GM18517 (cell line): ENCODE measurements around the gene BCHE.
A peak's percentile ranks its signal among the peaks of the same experiment; 100 is the strongest.

ENCODE experiments used
- ATAC-seq: cut with Tn5 transposase; IDR thresholded peaks from one replicate; pipeline ENCODE4 v1.9.1; 2021; ENCODE audit warnings: mild to moderate bottlenecking, moderate library complexity; ENCODE audit not compliant: unreplicated experiment

BCHE gene

DNA sequence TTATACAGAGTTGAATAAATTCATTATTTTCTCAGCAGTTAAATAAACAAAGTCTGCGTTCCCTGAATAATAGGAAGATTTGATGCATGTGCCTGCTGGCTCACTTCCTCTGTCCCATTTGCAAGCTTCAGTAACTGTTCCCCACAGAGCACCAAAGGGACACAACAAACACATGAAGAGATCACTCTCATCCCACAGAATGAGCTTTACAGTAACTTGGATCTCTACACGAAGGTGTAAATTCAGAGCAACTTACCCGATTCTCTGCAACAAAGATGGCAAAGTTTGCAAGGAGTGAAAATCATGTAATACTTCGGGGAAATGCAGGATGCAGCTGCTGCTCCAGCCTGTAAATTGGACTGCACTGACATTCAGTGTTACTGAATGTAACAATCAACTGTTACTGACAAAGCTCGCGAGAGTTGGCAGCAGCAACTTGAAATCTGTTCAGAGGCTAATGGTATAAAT, at the start of gene BCHE:
TSS of gene BCHE (minus strand) at position 366 of the 468 bp plus-strand sequence. CDS start 6,390 bp downstream, outside the sequence.
- no peak for ATAC-seq

DNA sequence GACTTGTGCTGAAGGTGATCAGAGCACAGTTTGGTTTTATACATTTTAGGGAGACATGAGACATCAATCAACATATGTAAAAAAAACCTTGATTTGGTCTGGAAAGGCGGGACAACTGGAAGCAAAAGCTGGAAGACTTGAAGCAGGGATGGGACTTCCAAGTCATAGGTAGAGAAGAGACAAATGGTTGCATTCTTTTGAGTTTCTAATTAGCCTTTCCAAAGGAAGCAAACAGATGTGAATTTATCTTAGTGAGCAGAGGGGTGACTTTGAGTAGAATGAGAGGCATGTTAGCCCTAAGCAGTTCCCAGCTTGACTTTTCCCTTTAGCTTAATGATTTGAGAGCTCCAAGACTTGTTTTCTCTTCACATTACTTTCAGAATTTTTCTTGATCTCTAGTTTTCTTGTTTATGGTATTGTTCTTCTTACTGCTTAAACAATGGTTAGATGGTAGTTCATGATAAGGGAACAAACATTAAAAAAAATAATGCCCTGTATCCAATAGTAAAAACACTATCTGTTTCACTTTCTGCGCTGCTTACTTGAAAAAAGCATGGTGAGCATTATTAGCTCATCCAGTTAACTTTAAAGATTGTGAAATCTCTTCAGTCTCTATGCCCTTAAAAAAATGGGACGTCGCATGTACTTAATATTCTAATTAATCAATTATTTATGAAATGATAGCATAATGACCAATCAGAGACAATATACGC, 48.5 kb upstream of the BCHE start:
- no peak for ATAC-seq

DNA sequence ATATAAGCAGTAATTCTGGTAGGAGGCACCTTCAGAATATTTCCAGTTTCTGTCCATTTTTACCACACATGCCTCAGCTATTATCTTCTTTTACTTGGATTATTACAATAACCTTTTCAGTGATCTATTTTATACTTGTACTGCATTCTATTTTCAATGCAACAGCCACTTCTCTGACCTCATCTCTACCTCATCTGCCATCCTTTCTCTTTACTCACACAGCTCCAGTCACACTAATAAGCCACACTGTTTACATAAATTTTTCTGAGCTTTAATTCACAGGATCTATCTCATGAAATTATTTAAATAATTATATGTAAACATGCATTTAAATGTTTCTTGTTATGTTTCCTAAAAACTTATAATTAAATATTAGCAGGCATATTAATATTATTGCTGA, 47.3 kb upstream of the BCHE start:
- no peak for ATAC-seq

DNA sequence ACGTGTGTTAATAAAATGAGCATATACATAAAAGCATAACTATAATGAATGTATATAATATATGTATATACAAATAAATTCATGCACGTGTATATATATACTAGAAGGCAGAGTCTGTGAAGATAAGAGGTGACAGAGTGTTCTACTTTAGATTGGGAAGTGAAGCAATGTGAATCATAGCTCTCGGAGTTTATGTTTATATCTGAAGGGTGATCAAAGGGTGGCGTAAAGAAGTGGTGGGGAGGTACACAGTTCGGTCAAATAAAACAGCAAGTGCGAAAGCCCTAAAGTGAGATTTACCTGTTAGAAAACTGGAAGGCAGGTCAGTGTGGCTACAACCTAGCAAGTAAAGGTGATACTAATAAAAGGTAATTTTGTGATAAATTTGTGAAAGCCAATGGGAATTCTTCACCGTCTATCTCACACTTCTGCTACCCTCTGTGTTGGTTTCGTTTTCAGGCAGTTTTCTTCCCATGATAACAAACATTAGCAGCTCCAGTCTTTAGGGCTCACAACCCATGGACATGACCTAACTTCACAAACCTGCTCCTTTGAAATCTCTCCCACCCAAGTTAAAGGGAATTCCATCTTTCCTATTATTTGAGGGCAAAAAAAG, 46.7 kb upstream of the BCHE start:
- no peak for ATAC-seq

DNA sequence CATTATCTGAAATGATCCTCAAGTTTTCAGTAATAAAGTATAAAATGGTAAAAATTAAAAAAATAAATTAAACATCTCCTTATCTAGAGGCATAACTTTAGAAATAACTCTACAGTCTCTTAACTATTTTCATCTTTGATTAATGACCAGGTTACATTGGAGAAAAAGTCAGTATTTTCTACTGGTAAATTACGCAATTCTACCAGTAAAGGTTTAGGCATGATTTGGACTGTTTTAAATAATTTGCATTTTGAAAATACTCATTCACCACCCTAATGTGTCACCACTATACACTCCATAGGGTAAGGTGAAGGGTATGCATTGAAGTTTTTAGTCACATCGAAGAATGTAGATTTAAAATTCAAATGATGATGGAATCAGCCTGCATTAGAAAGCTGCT, 45.9 kb upstream of the BCHE start:
- no peak for ATAC-seq

DNA sequence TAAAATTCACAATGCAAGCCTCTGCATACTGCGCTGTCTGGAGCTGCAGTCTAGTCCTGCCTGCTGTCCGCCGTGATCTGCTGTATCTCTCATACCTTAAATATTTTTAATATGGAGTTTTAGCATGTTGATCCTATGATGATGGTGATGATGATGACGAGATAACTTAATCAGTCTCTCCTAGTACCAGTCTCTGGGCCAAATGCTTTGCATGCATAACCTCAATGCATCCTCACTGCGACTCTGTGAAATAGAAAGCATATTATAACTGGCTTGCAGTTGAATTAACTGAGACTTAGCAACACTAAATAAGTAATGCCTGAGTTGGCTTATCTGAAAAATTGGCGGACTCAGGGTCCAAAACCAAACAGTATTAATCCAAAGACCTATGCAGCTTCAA, 38.4 kb upstream of the BCHE start:
- no peak for ATAC-seq

DNA sequence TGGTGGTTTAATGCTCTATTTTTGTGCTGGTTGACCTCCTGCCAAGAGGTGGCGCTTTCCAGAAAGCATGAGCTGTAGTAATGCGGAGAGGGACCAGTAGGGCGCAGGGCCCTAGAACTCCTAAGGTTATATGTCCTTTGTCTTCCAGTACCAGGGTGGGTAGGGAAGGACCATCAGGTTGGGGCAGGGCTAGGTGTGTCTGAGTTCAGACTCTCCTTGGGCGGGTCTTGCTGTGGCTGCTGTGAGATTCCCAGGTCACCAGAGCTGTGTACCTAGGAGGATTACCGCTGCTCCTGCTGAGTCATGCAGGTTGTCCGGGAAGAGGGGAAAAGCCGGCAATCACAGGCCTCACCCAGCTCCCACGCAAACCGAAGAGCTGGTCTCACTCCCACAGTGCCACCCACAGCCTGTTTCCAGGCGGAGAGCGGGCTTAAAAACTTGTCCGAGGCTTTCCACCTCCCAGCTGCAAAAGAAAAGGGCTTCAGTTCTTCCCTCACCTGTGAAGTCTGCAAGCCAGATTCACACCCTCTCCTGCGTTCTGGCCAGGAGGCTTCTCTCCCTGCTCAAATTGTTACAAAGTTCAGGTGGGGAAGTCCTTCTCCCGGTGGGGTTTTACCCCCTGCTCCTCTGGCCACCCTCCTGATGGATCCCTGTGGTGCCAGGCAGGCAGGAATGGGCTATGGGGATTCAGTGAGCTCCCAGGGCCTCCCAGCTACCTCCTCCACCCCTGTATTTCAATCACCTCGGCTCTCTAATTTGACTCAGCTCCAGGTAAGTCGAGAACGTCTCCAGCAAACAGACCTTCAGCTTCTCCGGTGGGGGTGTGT, 37.7 kb upstream of the BCHE start:
- no peak for ATAC-seq

DNA sequence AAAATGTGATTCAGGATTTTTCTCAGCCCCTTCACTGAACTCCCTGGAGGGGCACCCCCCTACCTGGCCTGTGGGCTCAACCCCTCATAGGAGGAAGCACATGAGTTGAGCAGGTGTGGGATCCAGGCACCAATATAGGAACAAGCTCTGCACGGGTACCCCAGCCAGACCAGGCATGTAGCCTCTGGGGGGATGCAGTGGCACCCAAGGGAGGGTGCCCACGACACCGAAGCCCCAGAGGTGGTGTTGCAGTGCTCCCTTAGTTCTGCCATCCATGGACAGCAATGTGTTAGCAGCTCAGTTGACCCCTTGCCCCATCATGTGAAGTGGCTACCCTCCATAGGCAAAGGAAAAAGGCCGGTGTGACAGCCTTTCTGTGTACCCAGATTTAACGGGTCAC, 30.9 kb upstream of the BCHE start:
- no peak for ATAC-seq

DNA sequence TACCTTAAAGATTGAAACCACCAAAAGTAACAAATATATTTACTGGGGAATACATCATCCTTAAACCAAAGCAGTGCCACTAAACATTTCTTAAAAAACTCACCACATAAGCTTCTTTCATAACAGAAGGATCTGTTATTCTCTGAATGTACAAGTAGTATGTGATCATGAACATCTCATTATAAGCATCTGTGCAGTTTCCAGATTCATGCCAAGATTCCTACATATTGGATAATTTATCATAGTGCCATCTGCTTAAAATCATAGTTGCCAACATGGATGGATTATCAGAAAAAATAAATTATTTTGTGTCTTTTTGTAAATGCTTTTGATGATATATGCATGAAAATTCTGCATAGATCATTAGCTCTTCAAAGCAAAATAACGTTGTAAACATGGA, 21.8 kb upstream of the BCHE start:
- no peak for ATAC-seq

DNA sequence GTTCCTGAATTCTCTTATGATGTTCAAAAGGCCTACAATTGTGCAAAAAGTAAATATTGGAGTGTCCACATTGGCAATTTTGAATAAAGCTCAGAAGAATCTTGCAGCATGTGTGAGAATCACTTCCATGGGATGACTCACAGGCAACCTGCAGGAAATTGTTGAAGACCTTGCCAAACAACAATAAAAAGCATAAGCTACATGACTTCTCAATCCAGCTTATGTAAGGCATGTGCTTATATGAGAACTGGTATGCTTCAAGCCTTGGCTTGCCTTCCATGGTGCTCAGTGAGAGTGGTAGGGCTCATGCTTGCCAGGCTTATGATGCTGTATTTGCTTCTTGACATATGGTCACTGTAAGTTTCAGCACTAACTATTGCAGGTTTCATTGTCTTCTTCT, 18.4 kb upstream of the BCHE start:
- ATAC-seq, result no peak

DNA sequence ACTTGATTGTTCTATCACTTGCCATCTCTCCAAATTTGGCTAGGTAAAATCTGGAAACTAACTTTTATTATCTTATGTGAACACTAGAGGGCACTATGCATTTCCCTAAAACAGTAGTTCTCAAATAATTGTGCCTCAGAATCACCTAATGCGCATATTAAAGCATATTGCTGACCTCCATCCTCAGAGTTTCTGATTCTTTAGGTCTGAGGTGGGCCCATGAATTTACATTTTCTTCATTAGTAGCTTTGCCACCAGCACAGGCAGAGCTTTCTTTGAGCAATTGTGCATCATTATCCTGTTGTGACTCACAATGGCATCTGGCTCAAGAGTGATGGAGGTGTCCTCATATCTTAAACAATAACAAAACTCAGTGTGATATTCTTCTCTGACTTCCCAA, 17.5 kb upstream of the BCHE start:
- ATAC-seq, result no peak

DNA sequence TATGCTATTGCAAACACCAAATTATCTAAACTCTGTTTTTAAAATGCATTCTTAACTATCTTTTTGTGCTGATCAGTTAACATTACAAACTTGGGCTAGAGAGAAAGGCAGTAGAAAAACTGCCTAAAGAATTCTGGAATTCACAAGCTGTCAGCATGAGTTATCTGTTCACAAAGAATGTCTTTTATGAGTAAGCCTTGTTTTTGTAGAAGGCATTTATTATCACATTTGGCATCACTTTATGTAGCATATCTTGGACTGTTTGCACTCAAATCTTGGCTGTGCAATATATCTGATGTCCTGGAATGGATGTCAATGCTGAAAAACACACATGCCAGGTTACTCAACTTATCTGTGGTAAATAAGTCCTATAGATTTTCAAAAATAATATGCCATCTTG, 15.5 kb upstream of the BCHE start:
- no peak for ATAC-seq

DNA sequence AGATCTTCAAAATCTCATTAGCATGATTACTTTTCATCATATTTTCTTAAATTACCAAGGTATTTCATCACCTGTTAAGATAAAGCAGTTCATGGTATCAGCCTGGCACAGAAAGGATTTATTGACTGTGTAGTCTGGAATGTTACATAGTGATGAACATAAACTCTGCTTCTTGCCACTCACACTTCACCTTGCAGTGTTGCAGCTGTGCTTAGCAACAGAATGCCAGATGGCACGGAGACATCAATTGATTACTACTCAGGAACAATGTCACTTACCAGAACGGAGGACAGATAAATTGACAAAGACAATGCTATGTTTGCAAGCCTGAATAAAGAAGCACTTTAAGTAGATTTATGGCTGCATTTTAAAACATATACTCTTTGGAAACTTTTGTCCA, 15.0 kb upstream of the BCHE start:
- no peak for ATAC-seq

DNA sequence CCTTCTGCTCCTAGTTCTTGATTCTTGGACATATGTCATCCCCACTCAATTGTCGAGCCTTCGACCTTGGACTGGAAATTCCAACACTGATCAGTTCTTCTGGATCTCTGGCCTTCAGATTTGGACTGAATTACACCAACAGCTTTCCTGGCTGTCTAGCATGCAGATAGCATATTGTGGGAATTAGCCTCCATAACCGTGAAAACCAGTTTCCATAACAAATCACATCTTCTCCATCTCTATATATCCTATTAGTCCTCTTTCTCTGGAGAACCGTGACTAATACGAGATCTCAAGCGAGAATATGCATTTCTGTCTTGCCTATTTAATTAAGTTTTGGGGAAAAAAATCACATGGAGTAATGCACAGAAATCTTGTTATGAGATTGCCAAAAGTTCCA, 8.8 kb upstream of the BCHE start:
- ATAC-seq, result no peak

DNA sequence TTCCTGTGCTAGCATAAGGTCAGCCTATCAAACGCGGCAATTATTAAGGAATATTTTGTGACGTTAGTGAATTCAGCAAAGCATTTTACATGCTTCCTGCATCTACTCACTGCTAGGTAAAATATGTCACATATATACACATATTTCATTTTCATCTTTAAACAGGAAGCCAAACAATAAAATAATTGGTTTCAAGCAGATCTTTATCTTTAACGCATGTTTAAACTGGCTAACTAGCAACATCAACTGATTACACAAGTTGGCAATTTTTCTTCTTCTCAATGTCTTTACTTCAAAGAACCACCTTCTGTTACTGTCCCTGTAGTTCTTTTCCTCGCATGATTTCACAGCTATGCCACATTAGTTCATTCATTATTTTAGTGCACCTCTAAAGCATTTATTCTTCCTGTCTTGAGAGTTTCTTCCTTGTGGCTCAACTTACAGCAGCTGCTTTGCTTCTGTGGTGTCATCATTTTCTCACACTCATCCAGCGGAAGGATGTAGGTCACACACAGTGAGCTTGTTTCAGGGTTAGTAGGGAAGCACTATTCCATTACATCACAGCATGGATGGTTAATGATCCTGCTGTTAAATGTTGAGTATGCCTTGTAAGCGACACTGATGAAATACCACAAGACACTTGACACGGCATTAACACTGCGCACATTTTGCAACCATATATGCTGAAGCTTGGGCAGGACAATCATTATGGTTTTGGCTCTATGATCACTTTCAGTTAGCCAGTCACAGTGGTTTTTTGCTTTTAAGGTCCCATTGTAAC, 2.3 kb upstream of the BCHE start:
- ATAC-seq, result no peak

DNA sequence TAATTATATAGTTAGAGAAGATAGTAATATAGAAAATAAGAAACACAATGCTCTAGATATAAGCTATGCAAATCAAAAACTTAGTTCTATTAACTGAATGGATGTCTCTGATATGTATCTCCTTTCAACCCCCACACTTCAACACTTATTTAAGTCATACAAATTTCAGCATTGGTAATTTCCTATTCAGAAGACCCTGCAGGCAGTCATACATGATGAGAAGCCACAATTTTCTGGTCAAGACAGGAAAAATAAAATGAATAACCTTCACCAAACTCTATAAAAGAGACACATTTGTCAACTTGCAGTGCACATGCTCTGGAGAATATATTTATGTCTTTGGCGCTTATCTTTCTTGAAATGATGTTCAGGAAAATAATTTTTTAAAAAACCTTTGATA, 578 bp upstream of the BCHE start:
- ATAC-seq, result no peak

DNA sequence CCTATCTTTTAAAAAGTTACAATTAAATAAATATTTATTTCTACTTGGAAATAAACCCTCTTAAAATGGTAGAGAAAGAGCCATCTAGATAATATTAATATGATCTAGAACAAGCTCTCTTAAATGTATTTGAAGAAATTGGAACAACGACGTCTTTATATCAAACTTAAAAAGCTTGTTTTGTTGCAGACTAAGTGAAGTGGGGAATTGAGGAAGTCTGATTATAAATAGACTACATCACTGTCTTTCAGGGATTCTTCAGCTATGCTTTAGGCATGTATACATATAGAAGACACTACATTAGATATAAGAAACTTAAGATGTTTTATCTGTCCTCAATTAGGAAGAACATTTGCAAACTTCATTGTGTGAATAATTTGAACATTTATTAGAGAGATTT, 1.8 kb downstream of the BCHE start:
- no peak for ATAC-seq

DNA sequence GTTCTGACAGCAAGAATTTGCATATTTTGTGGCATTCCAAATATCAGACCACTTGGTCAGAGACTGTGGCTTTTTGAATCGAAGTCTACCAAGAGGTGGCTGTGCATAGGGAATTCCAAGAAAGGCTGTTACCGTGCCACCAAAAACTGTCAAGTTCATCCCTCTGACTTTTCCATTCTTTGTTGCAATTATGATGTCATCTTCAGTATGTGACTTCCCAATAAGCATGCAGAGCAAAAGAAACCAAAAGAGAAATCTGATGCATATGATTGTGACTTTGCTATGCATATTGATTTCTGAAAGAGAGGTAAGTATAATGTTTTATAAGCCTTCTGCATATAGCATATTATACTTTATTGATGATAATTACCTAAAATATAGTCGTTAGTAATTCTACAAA, 6.5 kb downstream of the BCHE start:
- ATAC-seq, result no peak

DNA sequence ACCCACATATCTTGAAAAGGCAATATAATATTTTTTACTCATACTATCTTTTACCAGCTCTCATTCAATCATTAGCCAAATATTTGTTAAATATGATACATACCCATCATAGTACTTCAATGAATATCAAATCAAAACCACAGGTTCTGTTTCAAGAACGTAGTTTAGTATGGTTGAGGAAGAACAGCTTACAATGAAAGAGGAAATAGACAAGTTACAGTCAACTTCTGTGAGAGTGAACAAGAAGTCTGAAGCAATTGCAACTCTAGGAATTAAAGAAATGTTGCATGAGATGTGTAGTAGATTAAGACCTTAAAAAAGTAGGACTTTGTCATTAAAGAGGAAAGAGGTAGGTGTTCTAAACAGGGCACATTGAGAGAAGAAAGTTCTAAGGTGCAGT, 9.3 kb downstream of the BCHE start:
- ATAC-seq, result no peak

DNA sequence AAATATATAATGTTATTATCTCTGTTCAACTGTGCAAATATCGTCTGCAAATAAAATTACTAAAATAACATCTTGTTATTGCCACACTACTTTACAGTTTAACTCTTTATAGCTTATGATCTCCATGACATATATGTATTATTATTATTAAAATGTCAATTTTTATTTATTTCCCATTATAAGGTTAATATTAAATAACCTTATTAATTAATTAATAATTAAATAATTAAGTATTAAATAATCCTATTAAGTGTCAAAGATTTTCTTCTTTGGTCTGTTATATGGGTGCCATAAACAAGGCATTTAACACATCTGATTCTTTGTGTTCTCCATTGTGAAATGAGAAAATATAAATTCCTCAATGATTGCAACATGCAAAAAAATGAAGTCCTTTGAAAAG, 10.0 kb downstream of the BCHE start:
- ATAC-seq, result no peak

DNA sequence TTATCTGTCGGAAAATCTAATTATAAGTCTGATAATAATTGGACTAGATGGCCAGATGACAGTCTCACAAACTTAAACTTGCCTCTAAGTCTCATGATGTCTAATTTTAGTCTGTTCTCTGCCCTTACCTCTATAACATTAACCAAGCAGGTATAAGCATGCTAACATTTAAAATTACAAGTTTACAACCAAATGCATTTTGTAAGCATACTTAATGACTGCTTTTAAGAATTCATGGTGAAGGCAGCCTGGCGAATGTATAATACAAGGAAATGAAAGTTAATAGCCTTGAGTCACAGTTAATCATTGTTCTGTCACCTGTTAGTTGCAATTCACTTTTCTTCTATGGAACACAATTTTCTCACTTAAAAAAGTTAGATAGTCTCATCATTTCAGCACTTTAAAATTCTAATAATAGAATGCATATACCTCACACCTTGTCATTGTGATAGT, 16.5 kb downstream of the BCHE start:
- ATAC-seq, result peak; percentile 79
